SKM-1 treated with dmso at 0.1 percent for 144 hours (cell line): ENCODE results near the gene LAMB2.

Source experiments
- DNase-seq: peaks from one replicate; lab custom pipeline; 2025; ENCODE audit not compliant: unreplicated experiment; lab: John Stamatoyannopoulos, UW

The LAMB2 gene

GRCh38 chr3:49076646-49077045, 56.2 kb downstream of the LAMB2 start:
- no peak for DNase-seq

GRCh38 chr3:49076116-49076515, 56.7 kb downstream of the LAMB2 start:
- DNase-seq = no peak
